ENCODE measurements around the gene ITGA3. TPM values are rescaled to one million over a fixed set of nuclear protein-coding genes. Genes with fewer than 3 reads are reported as not detected.
A peak's percentile ranks its signal among the peaks of the same experiment; 100 is the strongest.

Gene ITGA3
- total RNA-seq, 3 donors from 2014 or later = 9.2 to 10.2 (median 9.4) TPM

DNA sequence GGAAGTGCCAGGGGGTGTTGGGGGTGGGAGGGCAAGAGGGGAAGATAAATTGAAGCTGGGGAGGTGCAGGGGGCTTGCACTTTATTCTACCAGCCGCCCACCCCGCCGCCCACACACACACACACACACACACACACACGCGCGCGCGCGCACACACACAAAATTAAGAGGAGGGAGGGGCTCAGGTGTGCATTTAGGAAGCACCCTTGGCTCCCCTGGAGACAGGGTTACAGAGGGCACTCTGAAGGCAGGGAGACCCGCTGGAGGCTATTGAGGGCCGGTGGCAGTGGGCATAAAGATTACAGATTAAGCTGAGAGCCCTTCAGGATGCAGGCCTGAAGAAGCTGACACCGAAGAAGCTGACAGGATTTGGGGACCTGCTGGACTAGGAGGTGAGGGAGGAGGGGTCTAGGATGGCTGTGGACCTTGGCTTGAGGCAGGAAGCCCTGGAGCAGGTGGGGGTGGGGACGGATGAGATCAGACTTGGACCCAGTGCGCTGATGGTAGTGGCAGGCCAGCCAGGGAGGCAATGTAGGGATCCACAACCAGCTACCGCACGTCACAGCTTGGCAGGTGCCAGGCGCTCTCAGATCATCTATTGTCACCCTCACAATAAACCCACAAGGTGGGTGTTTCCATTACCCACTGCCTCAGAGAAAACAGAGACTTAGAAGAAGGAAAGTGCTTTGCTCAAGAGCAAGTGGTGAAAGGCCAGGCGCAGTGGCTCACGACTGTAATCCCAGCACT lies 74.8 kb downstream of the ITGA3 start:
- peaks cover 24% of the 10 kb centered on the region for H3K4me1 Mint-ChIP-seq (ENCODE audit: low read depth)
- no peak for DNase-seq
- H3K9me3 Mint-ChIP-seq = no peaks in the 10 kb centered on the region
- peak overlapping the region; percentile 70 for H3K4me3 Mint-ChIP-seq
- peaks cover 9% of the 10 kb centered on the region for H3K27me3 Mint-ChIP-seq (ENCODE audit: low read depth)
- ATAC-seq = peak; percentile 24 to 29
- peaks cover 2% of the 10 kb centered on the region for H3K36me3 Mint-ChIP-seq (ENCODE audit: insufficient read depth)

DNA sequence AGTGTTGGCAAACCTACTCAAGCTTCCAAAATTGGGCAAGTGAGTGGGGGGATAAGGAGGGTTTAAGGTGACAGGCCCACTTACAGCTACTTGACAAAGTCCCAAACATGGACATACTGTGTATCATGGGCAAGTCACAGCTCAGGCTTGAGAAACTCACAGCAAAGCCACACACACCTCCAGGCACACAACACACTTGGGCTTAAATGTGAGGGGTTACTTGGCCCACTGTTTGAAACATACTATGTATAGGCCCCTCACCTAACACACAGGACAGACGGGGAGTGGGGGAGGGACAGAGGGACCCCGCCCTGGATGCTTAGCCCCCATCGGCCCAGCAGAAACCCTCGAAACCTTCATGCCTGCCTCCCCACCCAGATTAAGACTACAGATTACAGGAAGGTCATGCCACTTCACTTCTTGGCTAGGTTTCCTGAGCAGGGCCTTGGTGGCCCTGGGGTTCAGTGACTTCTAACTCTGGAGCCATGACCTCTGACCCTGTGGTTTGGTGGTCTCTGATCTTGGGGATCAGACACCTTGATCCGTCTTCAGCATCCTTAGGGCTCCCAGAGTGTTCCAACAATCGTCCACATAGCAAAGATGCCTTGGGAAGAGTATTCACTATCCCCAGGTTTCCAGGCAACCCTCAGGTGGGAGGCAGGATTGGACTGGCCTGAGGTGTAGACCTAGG lies 76.3 kb downstream of the ITGA3 start:
- no peak overlapping the region for H3K4me3 Mint-ChIP-seq
- peaks cover 24% of the 10 kb centered on the region for H3K4me1 Mint-ChIP-seq (ENCODE audit: low read depth)
- peaks cover 9% of the 10 kb centered on the region for H3K27me3 Mint-ChIP-seq (ENCODE audit: low read depth)
- no peak for ATAC-seq
- peaks cover 15% of the 10 kb centered on the region for H3K36me3 Mint-ChIP-seq (ENCODE audit: insufficient read depth)
- H3K9me3 Mint-ChIP-seq = no peaks in the 10 kb centered on the region
- DNase-seq = no peak

DNA sequence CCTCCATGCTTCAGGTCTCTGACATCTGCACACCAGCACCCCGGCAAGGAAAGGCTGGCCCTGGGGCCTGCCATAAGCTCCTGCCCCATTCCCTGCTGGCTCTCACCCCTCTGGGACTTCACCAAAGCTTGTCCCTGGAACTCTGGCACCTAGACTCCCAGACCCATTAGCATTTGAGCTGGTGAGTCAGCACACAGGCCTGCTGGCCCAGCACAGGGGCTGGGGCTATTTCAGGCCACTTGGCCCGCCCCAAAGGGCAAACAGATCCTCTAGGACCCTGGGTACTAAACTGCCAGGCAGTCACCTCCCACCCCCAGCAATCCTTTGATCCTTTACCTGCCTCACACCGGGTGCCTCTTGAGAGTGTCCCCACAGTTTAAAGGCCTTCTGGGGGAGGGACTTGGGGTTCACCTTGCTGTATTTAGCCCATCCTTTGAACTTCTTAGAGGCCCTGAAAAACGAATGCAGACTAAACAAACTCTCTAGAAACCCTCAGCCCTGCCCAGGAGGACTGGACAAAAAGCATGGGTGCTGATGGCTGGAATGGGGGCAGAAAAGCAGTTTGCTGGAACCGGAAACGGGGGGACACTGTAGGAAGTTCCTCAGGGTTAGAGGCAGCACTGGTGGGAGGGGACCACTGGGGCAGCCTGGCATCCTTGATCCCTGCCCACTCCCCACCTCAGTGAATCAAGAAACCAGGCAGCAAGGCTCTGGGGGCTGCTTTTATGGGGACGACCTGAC lies 77.3 kb downstream of the ITGA3 start:
- no peak for DNase-seq
- peaks cover 22% of the 10 kb centered on the region for H3K36me3 Mint-ChIP-seq (ENCODE audit: insufficient read depth)
- peaks cover 22% of the 10 kb centered on the region for H3K4me1 Mint-ChIP-seq (ENCODE audit: low read depth)
- no peaks in the 10 kb centered on the region for H3K9me3 Mint-ChIP-seq
- peaks cover 9% of the 10 kb centered on the region for H3K27me3 Mint-ChIP-seq (ENCODE audit: low read depth)
- no peak for ATAC-seq
- no peak overlapping the region for H3K4me3 Mint-ChIP-seq

DNA sequence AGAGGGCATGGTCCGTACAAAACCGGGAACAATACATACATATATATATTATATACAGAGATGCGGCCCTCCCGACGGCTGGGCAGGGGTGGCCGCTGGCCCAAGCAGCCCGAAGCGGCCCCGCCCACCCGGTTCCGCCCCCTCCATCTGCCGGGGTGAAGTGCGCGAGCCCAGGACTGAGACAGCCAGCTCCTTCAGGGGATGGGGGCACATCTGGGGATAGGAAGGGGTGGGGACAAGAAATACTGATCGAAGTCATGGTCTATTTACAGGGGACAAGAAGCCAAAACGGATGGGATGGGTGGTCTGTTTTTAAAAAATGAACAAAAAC lies 77.8 kb downstream of the ITGA3 start:
- Mint-ChIP-seq H3K36me3 (ENCODE audit: insufficient read depth) (peaks cover 27% of the 10 kb centered on the region), H3K27me3 (ENCODE audit: low read depth) (peaks cover 4% of the 10 kb centered on the region), H3K9me3 (no peaks in the 10 kb centered on the region), H3K4me3 (no peak overlapping the region), H3K4me1 (ENCODE audit: low read depth) (peaks cover 18% of the 10 kb centered on the region)
- ATAC-seq = no peak
- DNase-seq = no peak

DNA sequence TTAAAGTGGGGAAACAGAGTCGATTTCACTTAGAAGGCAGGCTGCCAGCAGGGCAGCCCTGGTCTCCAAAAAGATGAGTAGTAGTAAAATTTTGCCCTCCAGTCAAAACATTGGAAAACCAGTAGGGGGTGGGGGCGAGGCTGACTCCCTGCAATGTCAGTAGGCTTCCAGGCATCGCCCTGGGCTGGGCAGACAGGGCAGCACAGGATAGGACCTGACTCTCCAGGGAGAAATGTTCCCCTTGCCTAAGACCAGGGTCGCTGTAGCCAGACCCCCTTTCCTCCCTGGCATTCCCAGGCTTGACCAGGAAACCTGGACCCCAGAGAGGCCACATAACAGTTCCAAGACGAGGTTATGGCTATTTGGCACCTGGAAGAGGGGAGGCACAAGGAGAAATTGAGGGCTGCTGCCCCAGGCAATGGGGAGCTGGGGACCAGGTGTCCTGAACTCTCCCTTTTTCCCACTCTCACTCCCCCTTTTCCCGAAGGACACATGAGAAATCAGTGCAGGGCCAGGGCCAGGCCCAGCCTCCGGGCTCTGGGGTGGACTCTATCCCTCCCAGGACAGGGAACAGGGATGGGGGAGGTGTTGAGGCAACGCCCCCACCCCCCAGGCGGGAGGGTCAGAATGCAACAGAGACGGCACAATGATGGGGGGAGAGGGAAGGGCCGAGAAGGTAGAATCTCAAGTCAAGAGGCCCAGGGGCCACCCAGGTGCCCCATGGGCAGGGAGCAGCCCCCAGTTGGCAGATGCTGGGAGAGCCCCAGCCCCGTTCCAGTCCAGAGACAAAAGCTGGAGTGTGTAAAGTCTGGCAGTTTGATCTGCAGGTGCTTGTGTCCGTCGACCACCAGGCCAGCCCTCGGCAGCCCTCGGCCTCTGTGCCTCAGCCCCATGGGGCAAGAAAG lies 78.5 kb downstream of the ITGA3 start:
- peaks cover 3% of the 10 kb centered on the region for H3K27me3 Mint-ChIP-seq (ENCODE audit: low read depth)
- H3K4me3 Mint-ChIP-seq = no peak overlapping the region
- DNase-seq (no peak), ATAC-seq (no peak)
- peaks cover 31% of the 10 kb centered on the region for H3K36me3 Mint-ChIP-seq (ENCODE audit: insufficient read depth)
- H3K4me1 Mint-ChIP-seq (ENCODE audit: low read depth) = peaks cover 18% of the 10 kb centered on the region
- H3K9me3 Mint-ChIP-seq = no peaks in the 10 kb centered on the region

DNA sequence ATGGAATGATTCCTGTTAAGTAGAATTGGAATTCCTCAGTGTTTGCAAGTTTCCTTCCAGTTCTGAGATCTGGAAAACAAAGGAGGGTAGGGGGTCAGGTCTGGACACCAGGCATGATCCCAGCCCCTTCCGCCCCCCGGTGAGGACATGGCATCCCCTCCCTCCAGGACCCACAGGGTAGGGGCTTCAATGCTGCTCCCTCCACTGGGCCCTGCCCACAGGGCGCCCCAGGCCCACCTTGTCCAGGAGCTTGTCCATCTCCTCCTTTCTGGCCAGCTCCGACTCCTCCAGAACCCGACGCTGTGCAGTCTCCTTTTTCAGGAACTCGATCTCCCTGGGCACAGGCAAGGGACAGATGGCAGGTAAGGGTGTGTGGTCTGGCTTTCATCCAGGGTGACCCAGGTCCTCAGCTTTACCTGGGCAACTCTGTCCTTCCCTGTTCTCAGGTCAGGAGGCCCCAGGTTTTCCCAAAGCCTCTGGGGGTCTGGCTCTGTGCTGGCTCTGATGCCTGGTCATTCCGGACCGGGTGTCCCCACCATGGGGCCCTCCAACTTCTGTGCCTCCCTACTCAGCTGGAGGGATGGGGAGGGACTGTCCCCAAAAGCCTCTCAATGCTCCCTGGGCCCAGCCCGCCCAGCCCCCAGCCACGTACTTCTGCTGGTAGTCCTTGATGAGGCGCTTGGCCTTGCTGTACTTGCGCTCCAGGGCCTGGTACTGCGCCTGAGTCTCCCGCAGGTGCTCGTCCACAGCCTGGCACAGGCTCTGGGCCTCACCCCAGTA lies 79.6 kb downstream of the ITGA3 start:
- Mint-ChIP-seq H3K4me3 (no peak overlapping the region), H3K9me3 (no peaks in the 10 kb centered on the region), H3K27me3 (ENCODE audit: low read depth) (peaks cover 3% of the 10 kb centered on the region), H3K4me1 (ENCODE audit: low read depth) (peaks cover 28% of the 10 kb centered on the region), H3K36me3 (ENCODE audit: insufficient read depth) (peaks cover 41% of the 10 kb centered on the region)
- DNase-seq = no peak
- no peak for ATAC-seq

DNA sequence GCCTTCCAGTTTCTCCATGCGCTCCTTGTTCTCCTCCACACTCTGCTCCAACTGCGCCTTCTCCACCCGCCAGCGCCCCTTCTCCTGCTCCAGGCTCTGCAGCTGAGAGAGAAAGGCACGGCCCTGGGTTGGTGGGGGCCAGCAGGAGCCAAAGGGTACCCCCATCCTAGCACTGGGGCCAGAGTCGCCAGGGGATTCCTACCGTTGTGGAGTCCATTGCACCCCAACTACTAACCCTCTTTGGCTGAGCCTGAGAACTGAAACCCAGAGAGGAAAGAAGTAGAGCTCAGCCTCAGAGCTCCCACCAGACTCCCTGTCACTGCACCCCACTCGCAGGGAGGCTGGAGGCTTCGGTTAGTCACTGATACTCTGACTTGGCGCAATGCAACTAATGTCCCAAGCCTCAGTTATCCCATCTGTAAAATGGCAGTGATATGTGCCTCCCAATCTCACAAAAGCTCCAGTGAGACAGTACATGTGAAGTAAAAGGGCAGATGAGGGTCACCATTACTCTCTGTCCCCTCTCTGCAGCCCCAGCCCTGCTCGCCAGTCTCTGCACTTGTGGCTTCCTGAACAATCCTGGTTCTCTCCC lies 80.3 kb downstream of the ITGA3 start:
- H3K27me3 Mint-ChIP-seq (ENCODE audit: low read depth) = no peaks in the 10 kb centered on the region
- H3K36me3 Mint-ChIP-seq (ENCODE audit: insufficient read depth) = peaks cover 45% of the 10 kb centered on the region
- no peak for DNase-seq
- H3K9me3 Mint-ChIP-seq = no peaks in the 10 kb centered on the region
- peaks cover 28% of the 10 kb centered on the region for H3K4me1 Mint-ChIP-seq (ENCODE audit: low read depth)
- H3K4me3 Mint-ChIP-seq = no peak overlapping the region
- no peak for ATAC-seq

- Mint-ChIP-seq H3K4me3 (no peak overlapping the region), H3K36me3 (ENCODE audit: insufficient read depth) (peaks cover 53% of the 10 kb centered on the region), H3K4me1 (ENCODE audit: low read depth) (peaks cover 30% of the 10 kb centered on the region), H3K9me3 (no peaks in the 10 kb centered on the region), H3K27me3 (ENCODE audit: low read depth) (no peaks in the 10 kb centered on the region)
- no peak for ATAC-seq
- no peak for DNase-seq
Observed at GRCh38 chr17:50137042-50137441, 81.1 kb downstream of the ITGA3 start.

- DNase-seq (no peak), ATAC-seq (no peak)
- Mint-ChIP-seq H3K36me3 (ENCODE audit: insufficient read depth) (peaks cover 70% of the 10 kb centered on the region), H3K27me3 (ENCODE audit: low read depth) (no peaks in the 10 kb centered on the region), H3K9me3 (no peaks in the 10 kb centered on the region), H3K4me3 (no peak overlapping the region), H3K4me1 (ENCODE audit: low read depth) (peaks cover 47% of the 10 kb centered on the region)
Observed at GRCh38 chr17:50139185-50139783, 83.4 kb downstream of the ITGA3 start.

Other genes starting within 250 kb of the ITGA3 start
- gene TAC4, start 208.0 kb upstream of the ITGA3 start, total RNA-seq = not detected
- 1 to 10 TPM in 1 of 3 donors, under 1 TPM in 2; 0.73 to 1.1 (median 0.99) TPM for gene DLX4, start 86.9 kb upstream of the ITGA3 start, total RNA-seq
- gene DLX3, start 60.9 kb upstream of the ITGA3 start, total RNA-seq = under 1 TPM; 0.08 to 0.47 (median 0.25) TPM
- gene PDK2, start 39.2 kb downstream of the ITGA3 start, total RNA-seq = 10 to 100 TPM in 1 of 3 donors, 1 to 10 TPM in 2; 8.8 to 11.7 (median 9.2) TPM
- gene SAMD14, start 74.0 kb downstream of the ITGA3 start, total RNA-seq = under 1 TPM; 0.47 to 0.78 (median 0.52) TPM
- gene PPP1R9B, start 94.6 kb downstream of the ITGA3 start, total RNA-seq = 10 to 100 TPM; 70.2 to 82.2 (median 76.6) TPM
- not detected for gene SGCA, start 109.9 kb downstream of the ITGA3 start, total RNA-seq
- gene COL1A1, start 145.5 kb downstream of the ITGA3 start, total RNA-seq = 1 to 10 TPM; 1.6 to 3.2 (median 2.8) TPM
- gene TMEM92, start 218.4 kb downstream of the ITGA3 start, total RNA-seq = not detected

Measured in activated T-cell treated with anti-CD3 and anti-CD28 coated beads, Interleukin-2, amount 50 U/mL, for 4 hours (primary cell).